Activated CD4-positive, alpha-beta T cell treated with anti-CD3 and anti-CD28 coated beads, Interleukin-2, amount 50 U/mL, for 48 hours (primary cell): ENCODE measurements around the gene OPN1SW.

Experiments
- DNase-seq, 2 experiments: peaks; one replicate each; pipeline ENCODE4 v3.0.0-alpha.2; 2020

Gene OPN1SW

GRCh38 chr7:128757203-128757602 is 18.4 kb downstream of the OPN1SW start:
- DNase-seq = no peak

- DNase-seq = no peak
Observed at GRCh38 chr7:128755819-128756476, 19.6 kb downstream of the OPN1SW start.

DNA sequence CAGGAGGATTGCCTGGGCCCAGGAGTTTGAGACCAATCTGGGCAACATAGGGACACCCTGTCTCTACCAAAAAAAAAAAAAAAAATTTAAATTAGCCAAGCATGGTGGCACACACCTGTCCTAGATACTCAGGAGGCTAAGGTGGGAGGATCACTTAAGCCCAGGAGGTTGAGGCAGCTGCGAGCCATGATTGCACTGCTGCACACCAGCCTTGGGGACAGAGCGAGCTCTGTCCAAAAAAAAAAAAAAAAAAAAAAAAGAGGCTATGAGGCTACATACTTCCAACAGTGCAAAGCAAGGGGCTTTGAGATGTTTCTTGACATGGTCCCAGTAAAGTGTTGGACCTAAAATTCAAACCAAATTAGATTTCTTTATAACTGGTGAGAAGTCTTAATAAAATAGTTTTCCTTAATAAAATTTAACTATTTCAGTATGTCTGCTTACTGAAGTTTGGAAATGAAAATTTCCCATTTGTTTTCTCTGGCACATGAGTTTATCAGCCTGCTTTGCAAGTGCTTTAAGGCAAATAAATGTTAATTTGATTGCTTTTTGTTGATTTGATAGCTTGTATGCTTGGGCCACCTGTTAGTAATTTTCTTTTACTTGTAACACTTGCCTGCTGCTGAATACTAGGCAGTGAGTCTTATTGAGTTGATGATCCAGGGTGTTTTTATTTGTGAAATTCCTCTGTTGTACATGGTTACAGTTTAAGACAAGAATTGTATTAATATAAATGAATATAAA is 20.3 kb downstream of the OPN1SW start:
- no peak for DNase-seq

- no peak for DNase-seq
Observed at GRCh38 chr7:128752251-128752650, 23.3 kb downstream of the OPN1SW start.

DNA sequence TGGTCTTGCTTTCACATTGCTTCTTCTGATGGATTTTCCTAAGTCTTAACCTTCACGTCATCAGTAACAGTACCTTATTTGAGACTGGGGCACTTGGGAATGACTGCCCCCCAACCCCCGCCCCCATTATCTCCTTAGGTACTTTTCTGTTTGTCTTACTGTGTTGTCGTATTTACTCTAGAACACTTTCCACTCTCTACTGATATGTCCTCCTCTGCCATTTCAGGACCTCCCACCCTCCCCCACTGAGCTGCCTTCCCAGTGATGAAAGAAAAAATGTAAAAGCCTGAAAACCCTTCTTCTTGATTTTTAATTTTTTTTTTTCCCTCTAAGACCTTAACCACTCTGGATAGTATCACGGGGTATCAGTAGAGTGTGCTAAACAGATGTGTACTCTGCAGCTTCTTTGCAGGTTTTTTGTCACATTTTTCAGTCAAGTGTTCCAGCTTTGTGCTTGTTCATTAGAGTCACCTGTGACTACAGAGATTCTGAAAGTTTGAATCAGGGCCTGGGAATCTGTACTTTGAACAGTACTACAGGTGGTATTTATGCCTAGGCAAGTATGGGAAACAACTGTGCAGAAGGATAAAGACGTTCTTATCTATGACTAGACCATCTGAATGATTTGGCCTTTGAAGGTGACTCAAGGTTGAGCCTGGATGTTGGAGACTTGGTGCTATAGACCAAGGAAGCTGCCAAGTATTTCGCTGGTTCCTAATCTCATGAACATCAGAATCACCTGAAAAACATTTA is 28.1 kb downstream of the OPN1SW start:
- no peak for DNase-seq

GRCh38 chr7:128745706-128746105 is 29.9 kb downstream of the OPN1SW start:
- DNase-seq = no peak

- no peak for DNase-seq
Observed at GRCh38 chr7:128744366-128744905, 31.2 kb downstream of the OPN1SW start.

GRCh38 chr7:128743112-128743772 is 32.4 kb downstream of the OPN1SW start:
- no peak for DNase-seq

DNA sequence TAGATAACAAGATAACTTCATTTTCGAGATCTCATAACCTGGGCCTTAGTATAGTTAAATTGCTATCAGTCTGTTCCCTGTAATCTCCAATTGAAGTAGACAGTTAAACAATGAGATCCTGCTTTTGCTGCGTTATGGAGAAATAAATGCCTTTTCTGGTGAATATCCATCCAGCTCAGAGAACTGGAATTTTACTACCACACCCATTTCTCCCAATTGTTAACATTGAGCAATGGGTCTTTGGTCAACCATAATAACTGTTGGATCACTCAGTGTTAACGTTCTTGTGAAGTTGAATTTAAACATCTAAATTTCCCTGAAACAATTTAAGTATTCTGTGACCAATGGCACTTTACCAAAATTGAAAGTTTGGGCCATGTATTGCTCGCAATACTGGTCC is 33.4 kb downstream of the OPN1SW start:
- DNase-seq = no peak

DNA sequence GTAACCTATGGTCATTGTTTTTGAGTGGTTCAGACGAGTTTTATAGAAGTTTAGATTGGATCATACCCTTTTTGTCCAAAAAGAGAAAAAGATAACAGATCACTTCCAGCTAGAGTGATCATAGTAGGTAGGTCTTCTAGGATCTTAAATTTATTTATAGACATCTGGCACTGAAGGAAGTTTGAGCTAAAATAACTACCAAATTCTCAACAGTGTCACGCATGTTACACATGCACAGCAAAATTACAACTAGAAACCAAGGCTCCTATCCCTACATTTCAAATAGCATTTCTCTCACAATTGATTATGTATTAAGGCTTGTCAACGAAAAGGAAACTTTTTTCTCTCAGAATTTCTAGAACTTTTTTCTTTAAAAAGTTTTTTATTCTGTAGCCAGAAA is 34.1 kb downstream of the OPN1SW start:
- no peak for DNase-seq

- no peak for DNase-seq
Observed at GRCh38 chr7:128740996-128741395, 34.6 kb downstream of the OPN1SW start.

DNA sequence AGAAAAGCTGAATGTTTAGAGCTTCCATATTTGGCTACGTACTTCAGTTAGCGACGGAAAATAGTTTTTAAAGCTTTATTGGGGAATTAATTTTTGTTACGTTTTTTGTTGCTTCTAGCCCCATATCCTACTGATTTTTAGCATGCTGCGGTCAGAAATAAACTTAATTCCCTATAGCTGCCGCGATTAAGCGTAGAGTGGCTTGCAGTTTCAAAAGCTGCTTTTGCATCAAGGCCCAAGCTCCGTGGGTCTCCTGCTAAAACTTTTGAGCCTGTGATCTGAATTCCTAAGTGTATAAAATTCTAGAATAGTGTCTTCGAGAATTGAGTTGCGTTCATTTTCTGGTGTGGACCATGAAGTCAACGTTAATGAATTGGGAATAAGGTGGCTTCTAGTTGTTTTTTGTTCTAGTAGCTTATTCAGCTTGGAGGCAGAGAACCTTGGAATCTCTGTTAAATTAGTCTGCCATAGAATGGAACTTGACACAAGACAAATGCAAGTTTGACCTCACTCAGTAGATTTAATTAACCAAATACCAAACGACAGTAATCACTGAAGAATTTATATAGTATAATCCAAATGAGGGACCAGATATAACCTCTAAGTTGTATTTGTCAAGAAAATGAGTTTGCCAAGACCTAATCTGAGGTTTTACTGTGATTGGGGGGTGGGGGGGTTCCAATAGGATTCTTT is 35.5 kb downstream of the OPN1SW start:
- DNase-seq = no peak

GRCh38 chr7:128739048-128739962 is 36.3 kb downstream of the OPN1SW start, which contains the start of gene CALU:
CALU (plus strand) TSS chr7:128739359; CDS start chr7:128748584, 9,225 bp downstream.
- DNase-seq = peak; percentile 95 to 96

DNA sequence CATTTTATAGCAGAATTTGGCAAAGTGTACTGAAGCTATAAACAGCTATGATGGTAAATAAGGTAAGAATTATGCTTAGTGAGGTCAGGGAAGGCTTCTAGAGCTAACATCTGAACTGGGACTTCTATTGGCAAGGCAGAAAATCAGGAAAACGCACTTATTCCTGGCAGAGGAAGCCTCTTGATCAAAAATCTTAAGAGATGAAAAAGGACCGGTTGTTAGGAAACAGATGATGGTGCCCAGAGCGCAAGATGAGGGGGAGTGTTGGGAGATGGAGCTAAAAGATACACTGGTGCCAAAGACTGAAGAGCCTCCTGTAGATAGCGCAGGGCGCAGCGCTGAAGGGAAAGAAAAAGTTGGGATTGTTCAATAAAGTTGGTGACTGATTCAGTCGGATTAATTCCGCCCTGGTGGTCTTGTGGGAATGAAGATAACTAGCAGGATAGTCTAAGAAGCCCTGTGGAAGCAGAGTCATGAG is 37.0 kb downstream of the OPN1SW start:
- no peak for DNase-seq

DNA sequence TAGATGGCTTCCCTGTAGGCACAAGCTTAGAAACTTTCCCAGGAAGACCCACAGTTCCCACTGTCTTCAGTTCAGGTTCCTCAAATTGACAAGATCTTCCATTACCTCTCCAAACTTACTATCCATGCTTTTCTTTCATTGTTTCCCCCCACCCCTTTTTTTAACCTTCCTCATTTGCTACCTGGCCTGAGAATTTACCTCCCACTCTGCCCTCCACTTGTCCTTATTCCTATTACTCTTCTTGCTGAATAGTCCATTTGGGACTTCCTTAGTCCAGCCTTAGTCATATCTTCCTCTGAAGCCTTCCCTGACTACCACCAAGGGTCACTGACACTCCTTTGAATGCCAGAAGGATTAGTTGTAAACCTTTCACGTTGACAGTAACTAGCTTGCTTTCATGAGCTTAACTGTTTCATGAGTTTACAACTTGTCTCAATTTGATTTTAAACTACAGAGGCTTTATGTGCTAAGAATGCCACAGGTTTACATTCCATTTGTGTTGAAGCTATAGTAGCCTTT is 37.7 kb downstream of the OPN1SW start:
- no peak for DNase-seq

DNA sequence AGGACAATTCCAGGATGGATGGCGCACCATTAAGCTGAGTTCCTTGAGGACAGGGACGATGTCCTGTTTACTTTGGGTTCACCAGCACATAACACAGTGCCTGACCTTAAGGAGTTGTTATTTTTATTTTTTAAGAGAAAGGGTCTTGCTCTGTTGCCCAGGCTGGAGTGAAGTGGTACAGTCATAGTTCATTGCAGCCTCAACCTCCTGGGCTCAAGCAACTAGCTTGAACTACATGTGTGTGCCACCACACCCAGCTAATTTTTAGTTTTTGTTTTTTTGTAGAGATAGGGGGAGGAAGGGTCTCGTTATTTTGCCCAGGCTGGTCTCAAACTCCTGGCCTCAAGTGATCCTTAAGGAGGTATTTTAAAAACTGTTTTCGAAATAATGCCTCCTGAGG is 38.2 kb downstream of the OPN1SW start:
- DNase-seq = no peak

GRCh38 chr7:128735436-128735835 is 40.2 kb downstream of the OPN1SW start:
- DNase-seq = no peak

GRCh38 chr7:128734890-128735289 is 40.7 kb downstream of the OPN1SW start:
- no peak for DNase-seq

DNA sequence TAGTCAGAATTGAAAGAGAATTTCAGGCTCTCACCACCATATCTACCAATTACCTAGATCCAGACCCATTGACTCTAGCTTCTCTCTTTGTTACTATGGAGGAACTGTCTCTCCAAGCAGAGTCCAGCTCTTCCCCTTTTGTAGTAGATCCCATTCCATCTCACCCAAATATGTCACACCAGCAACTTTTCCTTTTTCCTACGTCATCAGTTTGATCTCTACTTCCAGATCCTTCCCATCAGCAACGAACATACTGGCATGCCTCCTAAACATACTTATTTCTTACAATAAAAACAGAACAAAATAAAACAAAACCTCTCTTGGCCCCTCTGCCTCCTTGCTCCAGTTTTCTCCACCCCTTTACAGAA is 42.3 kb downstream of the OPN1SW start:
- DNase-seq = no peak

DNA sequence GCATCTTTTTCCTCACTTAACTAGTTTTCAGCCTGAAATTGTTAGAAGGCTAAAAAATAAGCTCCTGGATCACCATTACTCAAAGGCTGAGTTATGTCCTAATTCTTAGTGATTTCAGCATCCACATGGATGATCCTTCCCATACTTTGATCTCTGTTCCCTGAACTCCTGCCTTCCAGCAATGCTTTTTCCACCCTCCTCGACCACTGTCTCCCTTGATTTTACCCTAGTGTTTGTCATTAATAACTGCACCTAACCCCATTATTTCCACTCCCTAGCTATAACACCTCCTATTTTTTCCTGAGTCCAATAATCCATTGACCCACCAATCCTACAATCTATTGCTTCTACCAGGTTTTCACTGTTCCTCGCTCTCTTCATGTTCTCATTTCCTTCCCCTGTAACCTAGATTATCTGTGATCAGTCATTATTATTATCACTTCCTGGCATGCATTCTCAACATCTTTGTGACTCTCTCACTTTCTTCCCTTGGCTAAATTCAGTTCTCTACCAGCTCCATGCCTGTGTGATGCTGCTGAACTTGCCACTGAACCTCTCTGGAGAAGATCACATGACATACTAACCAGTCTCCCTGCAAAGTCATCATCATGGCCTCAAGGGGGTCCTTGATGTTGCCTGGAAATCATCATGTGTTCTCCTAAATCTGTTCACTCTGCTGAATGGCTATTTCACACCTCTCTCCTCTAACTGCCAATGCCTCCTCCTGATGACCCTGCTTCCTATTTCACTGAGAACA is 42.9 kb downstream of the OPN1SW start:
- DNase-seq = no peak
